ENCODE measurements around the gene TIMM17B. TPM values are rescaled to one million over a fixed set of nuclear protein-coding genes. Genes with fewer than 3 reads are reported as not detected.

The TIMM17B gene
- total RNA-seq, 4 donors from 2014 or later: 4.1 to 29.5 (median 17.2) TPM

- intact Hi-C loops (cut with DNase I; ENCODE audit: low total_unique reads): no loop called here
- Histone ChIP-seq H3K27ac (no peak overlapping the region), H3K4me1 (no peaks in the 10 kb centered on the region), H3K36me3 (no peaks in the 10 kb centered on the region), H3K9me3 (no peaks in the 10 kb centered on the region), H3K27me3 (no peaks in the 10 kb centered on the region), H3K4me3 (no peak overlapping the region)
- no peak for DNase-seq
- TF ChIP-seq CTCF (IDR thresholded peaks at IDR 0.05) (no peak), POLR2A (IDR thresholded peaks at IDR 0.05) (no peak)
These were observed 42.1 kb upstream of the TIMM17B start for GRCh38 chrX:48939524-48940228.

- Histone ChIP-seq H3K27ac (no peak overlapping the region), H3K4me3 (no peak overlapping the region), H3K36me3 (no peaks in the 10 kb centered on the region), H3K4me1 (no peaks in the 10 kb centered on the region), H3K9me3 (no peaks in the 10 kb centered on the region), H3K27me3 (no peaks in the 10 kb centered on the region)
- TF ChIP-seq POLR2A (IDR thresholded peaks at IDR 0.05): no peak
- TF ChIP-seq CTCF (IDR thresholded peaks at IDR 0.05): no peak
- DNase-seq: no peak
- intact Hi-C loops (cut with DNase I; ENCODE audit: low total_unique reads): no loop called here
These were observed 41.3 kb upstream of the TIMM17B start for GRCh38 chrX:48938721-48939425.

GRCh38 chrX:48937054-48937907, 39.7 kb upstream of the TIMM17B start:
- Histone ChIP-seq H3K36me3 (no peaks in the 10 kb centered on the region), H3K4me3 (no peak overlapping the region), H3K9me3 (no peaks in the 10 kb centered on the region), H3K27ac (no peak overlapping the region), H3K27me3 (no peaks in the 10 kb centered on the region), H3K4me1 (no peaks in the 10 kb centered on the region)
- DNase-seq: no peak
- intact Hi-C loops (cut with DNase I; ENCODE audit: low total_unique reads): no loop called here
- TF ChIP-seq POLR2A (IDR thresholded peaks at IDR 0.05) (no peak), CTCF (IDR thresholded peaks at IDR 0.05) (no peak)

GRCh38 chrX:48936429-48937053, 39.0 kb upstream of the TIMM17B start:
- no peak for DNase-seq
- H3K4me3 ChIP-seq: no peak overlapping the region
- no peak for TF ChIP-seq POLR2A (IDR thresholded peaks at IDR 0.05)
- no peak for TF ChIP-seq CTCF (IDR thresholded peaks at IDR 0.05)
- no peaks in the 10 kb centered on the region for H3K4me1 ChIP-seq
- H3K27me3 ChIP-seq: no peaks in the 10 kb centered on the region
- H3K36me3 ChIP-seq: no peaks in the 10 kb centered on the region
- intact Hi-C loops (cut with DNase I; ENCODE audit: low total_unique reads): no loop called here
- H3K27ac ChIP-seq: no peak overlapping the region
- H3K9me3 ChIP-seq: no peaks in the 10 kb centered on the region
